HuH-7.5 (cell line): Measurements from ENCODE around the gene FAM227B.
"Not testable (repeated sequence)": the region's sequence is repeated elsewhere in the genome, so short reads cannot be mapped to it uniquely, and the experiment has no call there.

Source experiments
- DNase-seq: peaks from one replicate; pipeline ENCODE4 v3.0.0; 2011; ENCODE audit warnings: low spot score

FAM227B gene

GRCh38 chr15:49372366-49372765 is 248.3 kb downstream of the FAM227B start:
- no peak for DNase-seq

GRCh38 chr15:49370782-49371181 is 249.8 kb downstream of the FAM227B start:
- DNase-seq: no peak

DNA sequence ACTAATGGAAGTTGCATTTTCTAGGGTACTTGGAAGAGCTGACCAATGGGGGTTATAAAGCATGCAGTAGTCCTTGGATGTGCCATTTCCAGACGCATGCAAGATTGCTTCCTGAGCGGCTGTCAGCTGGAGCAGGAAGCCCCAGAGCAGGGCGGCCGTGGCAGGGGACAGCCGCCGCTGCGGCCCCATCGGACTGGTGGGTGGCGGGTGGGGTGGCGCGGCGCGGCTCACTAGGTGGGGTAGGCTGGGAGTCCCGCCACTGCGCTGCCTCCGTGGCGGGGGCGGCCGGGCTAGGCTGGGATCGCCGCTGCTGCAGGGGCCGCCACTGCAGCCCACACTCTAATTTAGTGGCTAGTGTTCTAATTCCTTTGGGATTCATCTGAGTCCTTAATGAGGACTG is 254.1 kb downstream of the FAM227B start:
- DNase-seq: no peak

- DNase-seq: no peak
Measured at GRCh38 chr15:49361370-49361769, 259.2 kb downstream of the FAM227B start.

DNA sequence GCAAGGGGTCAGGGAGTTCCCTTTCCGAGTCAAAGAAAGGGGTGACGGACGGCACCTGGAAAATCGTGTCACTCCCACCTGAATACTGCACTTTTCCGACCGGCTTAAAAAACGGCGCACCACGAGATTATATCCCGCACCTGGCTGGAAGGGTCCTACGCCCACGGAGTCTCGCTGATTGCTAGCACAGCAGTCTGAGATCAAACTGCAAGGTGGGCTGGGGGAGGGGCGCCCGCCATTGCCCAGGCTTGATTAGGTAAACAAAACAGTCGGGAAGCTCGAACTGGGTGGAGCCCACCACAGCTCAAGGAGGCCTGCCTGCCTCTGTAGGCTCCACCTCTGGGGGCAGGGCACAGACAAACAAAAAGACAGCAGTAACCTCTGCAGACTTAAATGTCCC is 266.2 kb downstream of the FAM227B start:
- DNase-seq: not testable (repeated sequence)

DNA sequence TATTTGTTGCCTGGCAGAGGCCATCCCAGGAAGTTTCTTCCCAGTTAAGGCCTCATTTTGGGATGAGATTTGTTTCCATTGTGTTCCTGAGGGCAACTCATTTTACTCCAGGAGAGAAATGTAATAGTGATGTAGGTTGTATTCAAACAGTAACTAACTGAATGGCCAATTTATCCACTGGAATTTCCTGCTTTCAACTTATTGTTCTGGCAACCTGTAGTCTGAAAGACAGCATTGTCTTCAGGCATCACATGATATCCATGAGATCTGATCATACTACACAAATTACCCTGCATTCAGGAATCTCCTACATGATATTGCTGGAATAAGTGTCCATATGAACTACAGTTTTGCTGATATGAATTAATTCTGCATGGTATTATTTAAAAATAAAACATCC is 277.1 kb downstream of the FAM227B start:
- no peak for DNase-seq

GRCh38 chr15:49339656-49340055 is 281.0 kb downstream of the FAM227B start:
- DNase-seq: no peak

DNA sequence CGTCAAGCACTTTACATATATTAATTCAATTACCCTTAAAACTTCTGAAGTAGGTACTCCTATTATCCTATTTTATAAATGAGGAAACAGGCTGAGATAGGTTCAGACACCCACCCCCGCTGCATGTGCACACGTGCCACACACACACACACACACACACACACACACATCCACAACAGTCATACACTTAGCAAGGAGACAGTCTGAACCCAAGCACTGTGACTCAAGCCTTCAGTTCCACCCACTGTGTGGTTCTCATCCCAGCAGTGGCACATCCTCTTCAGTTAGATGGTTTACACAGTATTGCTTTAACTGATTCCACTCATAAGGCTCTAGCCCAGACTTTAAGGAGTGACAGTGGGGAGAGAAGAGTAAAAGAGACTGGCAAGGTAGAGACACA is 288.7 kb downstream of the FAM227B start:
- DNase-seq: no peak

DNA sequence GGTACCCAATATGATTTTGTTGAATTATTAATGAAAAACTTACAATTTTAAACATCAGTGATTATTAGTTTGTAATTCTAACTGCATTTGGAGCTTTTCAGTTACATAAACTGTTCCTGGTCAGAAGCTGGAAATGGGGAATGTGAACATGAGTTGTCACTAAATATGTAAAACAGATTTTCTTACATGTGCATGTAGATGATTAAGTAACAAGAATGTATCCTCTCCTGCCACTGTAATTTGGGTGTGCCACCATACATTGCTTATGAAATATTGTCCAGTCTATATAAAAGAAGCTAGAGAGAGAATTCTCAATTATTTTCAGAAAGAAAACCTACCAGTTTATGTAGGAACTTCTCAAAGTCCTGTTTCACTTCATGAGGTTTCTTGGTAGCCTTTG is 289.2 kb downstream of the FAM227B start:
- DNase-seq: no peak

DNA sequence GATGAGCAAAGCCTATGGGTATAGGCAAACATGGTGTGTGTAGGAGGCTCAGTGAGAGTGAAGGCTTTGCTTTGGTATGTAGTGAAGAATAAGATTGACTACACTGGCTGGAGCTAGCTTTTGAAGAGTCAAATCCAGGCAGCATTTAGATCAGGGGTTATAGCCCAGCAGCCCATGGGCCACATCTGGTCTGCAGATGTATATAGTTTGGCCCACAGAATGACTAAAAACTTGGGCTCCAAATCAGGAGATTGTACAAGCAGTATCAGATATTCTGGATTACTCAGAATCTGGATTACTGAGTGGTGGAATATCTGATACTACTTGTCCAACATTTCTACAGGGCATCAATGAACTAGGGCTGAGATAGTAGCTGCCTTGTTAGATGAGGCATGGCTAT is 290.5 kb downstream of the FAM227B start:
- no peak for DNase-seq

DNA sequence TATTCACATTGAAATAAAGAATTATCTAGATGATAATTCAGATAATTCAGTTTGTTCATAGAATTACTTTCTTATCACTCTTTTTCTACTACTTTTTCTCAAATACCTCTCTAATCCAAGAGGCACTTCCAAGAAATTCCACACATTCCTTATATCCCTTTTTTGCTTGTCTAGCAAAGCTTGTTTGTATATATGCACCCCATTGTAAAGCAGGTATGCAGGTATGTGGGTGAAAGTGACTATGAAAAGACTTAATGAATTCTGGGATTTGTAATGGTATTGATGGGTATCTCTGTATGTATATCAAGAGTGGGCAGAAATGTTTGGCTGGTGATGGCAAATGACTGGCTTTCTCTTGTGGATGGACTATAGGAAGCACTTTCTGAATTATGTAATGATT is 291.7 kb downstream of the FAM227B start:
- DNase-seq: no peak

DNA sequence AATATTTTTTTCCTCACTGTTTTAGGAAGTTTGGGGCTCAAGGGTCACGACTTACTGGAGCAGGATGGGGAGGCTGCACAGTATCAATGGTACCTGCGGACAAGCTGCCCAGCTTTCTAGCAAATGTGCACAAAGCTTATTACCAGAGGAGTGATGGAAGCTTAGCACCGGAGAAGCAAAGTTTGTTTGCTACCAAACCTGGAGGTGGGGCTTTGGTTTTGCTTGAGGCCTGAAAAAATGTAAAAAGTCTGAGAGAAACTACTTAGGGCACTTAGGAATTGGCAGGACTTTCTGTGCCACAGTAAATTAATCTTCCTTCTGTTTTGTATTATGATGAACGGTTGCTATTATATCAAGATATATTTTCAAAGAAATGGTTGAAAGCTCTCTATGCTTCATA is 292.7 kb downstream of the FAM227B start:
- DNase-seq: no peak

GRCh38 chr15:49323207-49323606 is 297.4 kb downstream of the FAM227B start:
- no peak for DNase-seq

DNA sequence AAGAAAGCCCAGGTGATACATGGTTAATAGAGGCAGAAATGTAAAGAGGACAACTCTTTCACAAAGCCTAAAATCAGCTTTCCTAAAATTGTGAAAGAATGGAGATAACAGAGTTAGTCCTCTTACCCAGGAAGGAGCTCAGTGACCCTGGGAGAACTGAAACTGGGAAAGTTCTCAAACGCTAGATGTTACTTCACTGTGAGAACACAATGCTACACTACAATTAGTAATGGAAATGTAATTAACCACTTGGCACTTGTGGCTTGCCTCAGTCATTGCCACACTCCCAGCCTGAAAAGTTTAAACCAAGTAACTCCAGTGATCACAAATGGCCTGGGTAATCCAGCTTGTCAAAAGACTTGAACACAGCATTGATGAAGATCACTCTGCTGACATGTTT is 300.3 kb downstream of the FAM227B start:
- DNase-seq: no peak

GRCh38 chr15:49315391-49315823 is 305.2 kb downstream of the FAM227B start:
- no peak for DNase-seq

GRCh38 chr15:49314716-49315115 is 305.9 kb downstream of the FAM227B start:
- no peak for DNase-seq

DNA sequence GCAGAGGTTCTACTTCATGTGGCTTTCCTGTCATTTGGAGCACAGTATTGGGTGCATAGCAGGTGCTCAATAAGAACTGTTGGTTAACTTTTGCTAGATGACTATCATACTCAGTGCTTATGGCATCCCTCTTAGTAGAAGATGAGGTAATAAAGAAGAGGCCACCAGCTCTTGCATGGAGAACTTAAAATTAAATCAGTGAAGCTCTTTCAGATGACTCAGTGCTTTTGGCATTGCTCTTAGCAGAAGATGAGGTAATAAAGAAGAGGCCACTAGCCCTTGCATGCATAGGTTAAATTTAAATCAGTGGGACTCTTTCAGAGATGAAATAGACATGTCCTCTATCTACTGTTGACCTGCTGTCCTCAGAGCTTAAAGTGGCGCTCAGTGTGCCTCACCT is 307.0 kb downstream of the FAM227B start:
- DNase-seq: no peak

DNA sequence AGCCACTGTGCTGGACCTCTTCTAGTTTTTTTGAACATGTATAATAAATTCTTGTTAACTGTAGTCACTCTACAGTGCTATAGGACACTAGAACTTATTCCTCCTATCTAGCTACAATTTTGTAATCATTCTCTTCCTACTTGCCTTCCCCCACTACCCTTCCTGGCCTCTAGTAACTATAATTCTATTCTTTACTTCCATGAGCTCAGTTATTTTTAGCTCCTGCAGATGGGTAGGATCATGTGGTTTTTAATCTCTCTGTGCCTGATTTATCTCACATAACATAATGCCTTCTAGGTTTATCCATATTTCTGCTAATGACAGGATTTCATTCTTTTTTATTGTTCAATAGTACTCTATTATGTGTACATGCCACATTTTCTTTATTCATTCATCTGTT is 310.7 kb downstream of the FAM227B start:
- no peak for DNase-seq

DNA sequence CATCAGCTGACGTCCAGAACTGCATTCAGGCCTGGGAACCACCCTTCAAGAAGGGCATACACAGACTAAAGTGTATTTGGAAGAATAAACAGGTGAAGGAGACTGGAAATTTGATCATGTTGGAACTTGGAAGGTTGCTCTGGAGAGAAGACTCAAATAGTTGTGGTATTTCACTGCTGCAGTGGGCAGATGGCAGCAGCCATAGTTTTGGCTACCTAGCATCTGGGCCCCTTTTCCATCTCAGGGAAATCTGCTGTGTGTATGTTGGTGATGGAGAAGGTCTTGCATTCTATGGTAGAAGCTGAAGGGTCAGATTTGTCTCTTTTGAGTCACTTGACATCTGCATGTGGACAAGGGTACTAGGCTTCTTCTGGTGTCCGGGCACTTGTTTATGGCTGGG is 311.9 kb downstream of the FAM227B start:
- no peak for DNase-seq

DNA sequence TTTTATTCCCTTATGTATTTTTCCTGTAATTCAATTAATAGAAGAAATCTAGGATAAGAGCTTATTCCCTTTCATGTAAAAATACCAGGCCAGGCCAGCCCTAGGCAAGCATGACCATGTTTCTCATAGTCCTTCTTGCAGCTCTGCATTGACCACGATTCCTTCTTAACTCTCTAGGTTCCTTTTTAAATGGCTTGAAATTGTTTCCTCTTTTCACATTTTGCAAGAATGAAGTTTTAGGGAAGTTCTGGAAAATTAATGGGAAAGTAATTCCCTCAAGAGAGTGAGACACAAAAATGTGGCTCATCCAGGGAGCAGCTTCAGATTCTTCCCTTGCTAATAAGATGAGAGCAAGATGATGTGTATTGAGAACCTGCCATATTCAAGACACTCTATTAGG is 314.1 kb downstream of the FAM227B start:
- DNase-seq: no peak

- DNase-seq: no peak
Measured at GRCh38 chr15:49303003-49303402, 317.6 kb downstream of the FAM227B start.

DNA sequence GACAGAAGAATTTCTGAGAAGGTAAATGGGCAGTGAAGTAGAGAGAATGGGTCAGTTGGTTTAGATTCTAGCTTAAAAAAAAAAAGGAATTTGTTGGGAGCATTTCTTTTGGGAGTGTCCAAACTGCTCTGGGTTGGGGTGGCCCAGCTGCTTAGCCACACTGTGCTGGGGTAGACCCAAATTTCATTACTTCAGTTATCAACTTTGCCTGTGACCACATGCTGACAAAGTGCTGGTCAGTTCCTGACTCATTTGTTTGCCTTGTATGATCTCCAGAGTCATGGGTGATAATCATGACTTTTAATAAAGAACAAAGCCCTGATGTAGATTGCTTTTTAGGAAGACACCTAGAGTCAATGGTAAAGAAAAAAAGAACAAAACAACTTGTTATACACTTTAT is 319.1 kb downstream of the FAM227B start:
- no peak for DNase-seq

- no peak for DNase-seq
Measured at GRCh38 chr15:49300856-49301255, 319.8 kb downstream of the FAM227B start.

GRCh38 chr15:49297584-49297983 is 323.0 kb downstream of the FAM227B start:
- DNase-seq: no peak

GRCh38 chr15:49296258-49296657 is 324.4 kb downstream of the FAM227B start:
- DNase-seq: no peak
